Skin of body (tissue), 2 donors: ENCODE results near the gene APCDD1. TPM values are rescaled to one million over a fixed set of nuclear protein-coding genes. Genes with fewer than 3 reads are reported as not detected.

Experiments
- DNase-seq: peaks from one replicate; lab custom pipeline; 2025; lab: John Stamatoyannopoulos, UW
- total RNA-seq: library from RNA; depleted of rRNA; stranded (reverse); fragments of >200 nt; gene quantifications from one replicate; pipeline ENCODE4 v1.2.3, GENCODE V29; 2014

The APCDD1 gene
- total RNA-seq, 1 donor from 2014 or later, result 125 TPM

GRCh38 chr18:10431680-10432079 lies 22.8 kb upstream of the APCDD1 start:
- no peak for DNase-seq

GRCh38 chr18:10432781-10433180 lies 21.7 kb upstream of the APCDD1 start:
- DNase-seq, result no peak

GRCh38 chr18:10436160-10436559 lies 18.3 kb upstream of the APCDD1 start:
- DNase-seq, result no peak

GRCh38 chr18:10437837-10438236 lies 16.6 kb upstream of the APCDD1 start:
- DNase-seq, result no peak

GRCh38 chr18:10439898-10440297 lies 14.5 kb upstream of the APCDD1 start:
- DNase-seq, result no peak

- DNase-seq, result no peak
Measured at GRCh38 chr18:10440884-10441283, 13.6 kb upstream of the APCDD1 start.

- DNase-seq, result no peak
Measured at GRCh38 chr18:10441472-10441871, 13.0 kb upstream of the APCDD1 start.

GRCh38 chr18:10442551-10442971 lies 11.9 kb upstream of the APCDD1 start:
- DNase-seq, result no peak

- no peak for DNase-seq
Measured at GRCh38 chr18:10443001-10443400, 11.4 kb upstream of the APCDD1 start.

- no peak for DNase-seq
Measured at GRCh38 chr18:10444314-10445006, 10.0 kb upstream of the APCDD1 start.

GRCh38 chr18:10449396-10449795 lies 5.0 kb upstream of the APCDD1 start:
- DNase-seq, result no peak

- DNase-seq, result no peak
Measured at GRCh38 chr18:10450986-10451385, 3.4 kb upstream of the APCDD1 start.

GRCh38 chr18:10453261-10453805 lies 1.1 kb upstream of the APCDD1 start:
- DNase-seq, result no peak

- no peak for DNase-seq
Measured at GRCh38 chr18:10454681-10455557, 484 bp downstream of the APCDD1 start.

- DNase-seq, result no peak
Measured at GRCh38 chr18:10455726-10456453, 1.5 kb downstream of the APCDD1 start.

- no peak for DNase-seq
Measured at GRCh38 chr18:10456718-10457117, 2.3 kb downstream of the APCDD1 start.

GRCh38 chr18:10457128-10457527 lies 2.7 kb downstream of the APCDD1 start:
- DNase-seq, result no peak

- no peak for DNase-seq
Measured at GRCh38 chr18:10457767-10458166, 3.3 kb downstream of the APCDD1 start.

- no peak for DNase-seq
Measured at GRCh38 chr18:10458691-10459090, 4.3 kb downstream of the APCDD1 start.

- DNase-seq, result no peak
Measured at GRCh38 chr18:10459587-10459986, 5.2 kb downstream of the APCDD1 start.

GRCh38 chr18:10460414-10461018 lies 6.1 kb downstream of the APCDD1 start:
- no peak for DNase-seq
